Measurements from ENCODE around the gene CCR7.

CCR7 gene

GRCh38 chr17:40532520-40533253 lies 32.6 kb downstream of the CCR7 start:
- no peak for DNase-seq

DNA sequence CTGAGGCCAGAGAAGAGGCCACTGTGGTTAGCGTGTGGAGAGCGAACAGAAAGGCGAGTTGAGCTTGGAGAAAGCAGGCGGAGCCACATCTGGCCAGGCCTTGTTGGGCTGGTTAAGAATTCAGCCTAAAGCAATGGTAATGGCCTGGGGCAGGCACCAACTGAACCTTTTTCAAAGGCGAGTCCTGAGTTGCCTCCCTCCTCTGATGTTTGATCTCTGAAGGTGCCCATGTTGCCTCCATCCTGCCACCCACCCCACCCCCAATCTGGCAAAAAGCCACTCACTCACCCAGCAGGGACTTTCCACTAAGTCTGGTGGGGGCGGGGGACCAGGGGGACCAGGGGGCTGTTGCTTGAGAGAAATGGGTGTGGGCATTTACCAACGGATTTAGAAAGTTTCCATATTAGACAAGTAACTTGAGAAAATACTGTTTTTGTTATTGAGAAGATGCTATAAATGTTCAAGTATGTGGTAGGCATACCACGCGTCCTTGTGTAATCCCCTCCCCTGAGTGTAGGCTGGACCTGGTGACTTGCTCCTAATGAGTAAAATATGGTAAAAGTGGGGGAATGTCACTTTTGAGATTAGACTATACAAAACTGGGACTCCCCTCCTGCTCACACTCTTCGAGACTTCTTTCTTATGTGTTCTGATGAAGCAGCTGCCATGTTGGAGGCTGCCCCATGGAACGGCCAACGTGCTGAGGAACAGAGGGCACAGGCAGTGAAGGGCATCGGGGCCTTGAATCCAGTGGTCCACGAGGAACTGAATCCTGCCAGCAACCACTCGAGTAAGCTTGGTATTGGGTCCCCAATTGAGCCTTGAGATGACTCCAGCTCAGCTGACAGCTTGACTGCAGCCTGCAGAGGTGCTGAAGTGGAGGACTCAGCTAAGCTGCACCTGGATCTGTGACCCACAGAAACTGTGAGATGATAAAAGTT lies 34.0 kb downstream of the CCR7 start:
- no peak for DNase-seq

DNA sequence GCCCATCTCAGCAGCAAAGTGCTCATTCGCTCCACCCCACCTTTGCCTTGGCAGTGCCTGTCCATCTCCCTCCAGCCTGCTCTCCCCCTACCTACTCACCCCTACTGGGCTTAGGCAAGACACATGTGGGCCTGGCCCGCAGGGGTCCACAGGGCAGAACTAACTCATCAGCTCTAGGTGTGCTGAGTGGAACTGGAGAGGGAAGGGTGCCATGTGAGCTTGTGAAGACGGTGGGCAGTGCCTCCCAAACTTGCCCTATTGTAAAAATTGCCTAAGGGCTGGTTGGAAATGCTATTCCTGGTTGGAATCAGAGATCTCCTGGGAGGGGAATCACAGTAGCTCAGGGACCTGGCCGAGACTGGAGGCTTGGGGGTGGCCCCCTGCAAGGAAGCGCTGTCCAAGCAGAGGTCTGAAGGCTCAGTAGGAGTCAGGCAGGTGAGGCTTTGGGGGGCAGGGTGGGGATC lies 34.7 kb downstream of the CCR7 start:
- DNase-seq: no peak

DNA sequence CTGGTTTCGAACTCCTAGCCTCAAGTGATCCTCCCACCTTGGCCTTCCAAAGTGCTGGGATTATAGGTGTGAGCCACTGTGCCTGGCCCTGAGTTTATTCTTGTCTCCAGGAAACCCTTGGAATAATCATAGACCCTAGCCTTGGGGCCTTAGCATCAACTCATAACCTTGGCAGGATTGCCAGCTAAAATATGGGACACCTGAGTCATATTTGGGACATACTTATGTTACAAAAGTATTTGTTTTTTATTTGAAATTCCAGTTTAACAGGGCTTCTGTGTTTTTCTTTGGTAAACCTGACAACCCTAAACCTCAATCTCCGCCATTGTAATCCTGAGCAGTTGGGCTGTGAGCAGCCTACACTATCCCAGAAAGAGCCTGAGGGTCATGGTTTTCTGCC lies 35.3 kb downstream of the CCR7 start:
- no peak for DNase-seq

DNA sequence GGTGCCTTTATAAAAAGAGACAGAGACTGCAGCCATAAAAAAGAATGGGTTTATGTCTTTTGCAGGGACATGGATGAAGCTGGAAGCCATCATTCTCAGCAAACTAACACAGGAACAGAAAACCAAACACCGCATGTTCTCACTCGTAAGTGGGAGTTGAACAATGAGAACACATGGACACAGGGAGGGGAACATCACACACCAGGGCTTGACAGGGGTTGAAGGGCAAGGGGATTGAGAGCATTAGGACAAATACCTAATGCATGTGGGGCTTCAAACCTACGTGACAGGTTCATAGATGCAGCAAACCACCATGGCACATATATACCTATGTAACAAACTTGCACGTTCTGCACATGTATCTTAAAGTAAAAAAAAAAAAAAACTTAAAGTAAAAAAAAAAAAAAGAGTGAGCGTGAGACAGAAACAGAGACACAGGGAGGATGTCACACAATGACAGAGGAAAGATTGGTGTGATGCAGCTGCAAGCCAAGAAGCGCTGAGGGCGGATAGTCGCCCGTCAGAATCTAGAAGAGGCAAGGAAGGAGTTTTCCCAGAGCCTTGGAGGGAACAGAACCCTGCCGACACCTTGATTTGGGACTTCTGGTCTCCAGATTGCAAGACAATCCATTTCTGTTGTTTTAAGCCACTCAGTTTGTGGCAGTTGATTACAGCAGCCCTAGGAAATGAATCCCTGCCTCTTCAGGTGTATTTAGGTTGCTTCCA lies 36.4 kb downstream of the CCR7 start:
- DNase-seq: no peak

DNA sequence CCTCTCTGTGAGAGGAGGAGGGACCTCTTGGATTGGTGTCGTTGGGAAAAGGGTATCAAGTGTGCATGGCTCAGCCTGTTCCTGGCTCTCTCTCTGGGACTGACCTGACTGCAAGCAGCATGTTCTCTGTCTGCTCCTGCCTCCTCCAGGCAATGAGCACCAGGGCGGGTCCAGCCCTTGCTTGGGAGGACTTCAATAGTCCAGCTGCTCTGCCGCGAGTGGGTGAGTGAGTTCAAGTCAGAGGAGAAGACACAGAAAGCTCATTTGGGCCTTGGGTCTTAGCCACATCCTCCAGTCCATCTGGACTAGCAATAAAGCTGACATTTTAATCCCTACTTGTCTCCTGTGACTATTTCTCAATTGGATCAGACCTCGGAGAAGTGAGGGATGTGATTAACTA lies 38.6 kb downstream of the CCR7 start:
- DNase-seq: no peak

DNA sequence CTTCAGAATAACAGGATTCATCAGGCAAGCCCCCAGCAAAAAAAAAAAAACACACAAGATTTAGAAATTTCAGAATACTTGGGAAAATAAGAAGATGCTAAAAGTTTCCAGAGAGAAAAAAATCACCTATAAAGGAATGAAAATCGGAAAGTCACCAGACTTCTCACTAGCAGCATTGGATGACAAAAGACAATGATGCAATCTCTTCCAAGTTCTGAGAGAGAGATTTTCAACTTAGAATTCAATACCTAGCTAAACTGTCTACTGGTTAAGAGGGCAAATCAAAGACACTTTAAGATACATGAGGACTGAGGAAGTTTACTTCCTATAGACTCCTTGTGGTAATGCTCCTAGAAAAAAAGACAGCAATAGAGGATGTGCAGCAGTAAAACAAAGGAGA lies 40.0 kb downstream of the CCR7 start:
- no peak for DNase-seq

DNA sequence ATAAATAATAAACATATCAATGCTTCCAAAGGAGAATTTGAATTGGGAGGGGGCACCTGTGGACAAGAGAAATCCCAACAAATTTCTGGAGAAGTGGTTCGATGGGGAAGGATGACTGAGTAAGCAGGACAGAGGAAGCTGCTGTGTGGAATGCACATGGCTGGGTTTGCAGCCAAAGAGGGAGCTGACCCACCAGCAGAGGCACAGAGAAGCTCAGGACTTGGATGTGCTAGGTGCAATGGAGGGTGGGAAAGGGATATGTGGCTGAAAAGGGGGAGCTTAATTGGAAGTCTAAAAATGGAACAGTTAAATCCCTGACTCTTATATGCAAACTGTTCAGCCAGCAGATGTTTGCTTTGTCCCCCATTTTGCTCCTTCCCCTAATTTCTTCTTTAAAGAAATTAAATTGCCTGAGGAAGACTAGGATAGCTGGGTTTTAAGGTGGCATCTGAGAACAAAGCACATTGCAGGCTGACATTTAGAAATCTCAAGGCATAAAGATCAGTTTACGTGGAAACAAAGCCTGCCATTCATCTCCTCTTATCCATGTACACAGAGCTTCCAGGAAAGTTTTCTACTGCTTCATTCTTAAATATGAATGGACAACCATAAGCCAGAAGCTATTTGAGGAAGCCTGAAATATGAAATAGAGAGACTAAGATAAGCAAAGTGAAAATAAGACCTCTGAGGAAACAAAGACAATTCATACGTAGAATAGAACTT lies 40.9 kb downstream of the CCR7 start:
- DNase-seq: no peak

DNA sequence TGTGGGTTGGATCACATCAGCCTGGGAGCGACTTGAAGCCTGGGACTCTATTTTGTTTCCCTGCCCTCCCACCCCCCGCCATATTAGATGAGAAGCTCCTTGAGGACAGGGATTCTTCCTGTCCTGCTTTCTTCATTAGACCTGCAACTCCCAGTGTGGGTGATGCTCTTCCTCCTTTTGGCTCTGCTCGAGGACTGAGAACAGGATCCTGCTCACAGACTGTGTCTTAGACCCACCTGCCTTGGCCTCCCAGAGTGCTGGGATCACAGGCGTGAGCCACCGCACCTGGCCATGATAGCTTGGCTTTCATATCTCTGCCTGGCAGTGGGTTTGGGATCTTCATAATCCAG lies 42.3 kb downstream of the CCR7 start:
- no peak for DNase-seq

DNA sequence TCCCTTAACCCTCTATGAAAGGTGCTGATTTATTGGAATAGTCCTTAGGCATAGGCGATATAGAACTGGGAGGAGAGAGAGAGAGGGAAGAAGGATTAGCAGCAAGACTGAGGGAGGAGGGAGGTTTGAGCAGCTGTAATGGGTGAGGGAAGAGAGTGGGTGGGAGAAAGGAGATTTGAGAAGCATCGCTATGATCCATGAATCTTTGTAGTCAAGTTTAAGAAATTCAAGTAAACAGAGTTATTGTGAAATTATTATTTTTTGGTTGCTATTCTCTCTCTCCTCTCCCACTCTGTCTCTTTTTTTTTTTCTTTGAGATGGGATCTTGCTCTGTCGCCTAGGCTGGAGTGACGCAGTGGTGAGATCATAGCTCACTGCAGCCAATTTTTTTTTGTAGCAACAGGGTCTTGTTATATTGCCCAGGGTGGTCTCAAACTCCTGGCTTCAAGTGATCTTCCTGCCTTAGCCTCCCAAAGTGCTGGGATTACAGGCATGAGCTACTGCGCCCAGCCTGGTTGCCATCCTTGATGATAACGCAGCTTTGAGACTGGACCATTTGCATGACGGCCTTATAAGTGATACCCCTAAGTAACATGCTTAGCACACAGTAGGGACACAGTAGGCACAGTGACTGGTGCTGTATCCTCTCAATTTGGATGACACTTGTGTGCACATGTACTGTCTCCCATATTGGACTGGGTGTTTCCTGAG lies 42.9 kb downstream of the CCR7 start:
- DNase-seq: no peak

DNA sequence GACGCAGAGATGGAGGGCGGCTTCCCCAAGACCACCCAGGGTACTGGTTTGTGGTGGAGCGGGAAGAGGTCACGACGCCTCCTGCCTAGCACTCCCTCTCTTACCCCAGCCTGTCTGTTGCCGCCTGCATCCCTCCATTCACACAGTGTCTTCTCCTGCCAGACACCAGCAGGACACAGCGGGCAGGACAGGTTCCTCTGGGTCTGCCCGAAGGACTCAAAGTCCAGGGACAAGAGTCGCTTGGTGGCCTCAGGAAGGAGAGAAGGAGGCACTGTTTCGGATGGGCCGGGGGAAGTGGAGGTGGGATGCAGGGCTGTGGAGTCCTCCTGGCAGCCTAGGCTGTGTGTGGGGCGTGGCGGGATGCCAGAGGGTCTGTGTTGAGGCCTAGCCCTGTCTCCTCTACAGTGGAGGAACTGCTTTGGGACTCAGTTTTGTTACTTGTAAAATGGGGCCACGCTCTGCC lies 44.2 kb downstream of the CCR7 start:
- no peak for DNase-seq

DNA sequence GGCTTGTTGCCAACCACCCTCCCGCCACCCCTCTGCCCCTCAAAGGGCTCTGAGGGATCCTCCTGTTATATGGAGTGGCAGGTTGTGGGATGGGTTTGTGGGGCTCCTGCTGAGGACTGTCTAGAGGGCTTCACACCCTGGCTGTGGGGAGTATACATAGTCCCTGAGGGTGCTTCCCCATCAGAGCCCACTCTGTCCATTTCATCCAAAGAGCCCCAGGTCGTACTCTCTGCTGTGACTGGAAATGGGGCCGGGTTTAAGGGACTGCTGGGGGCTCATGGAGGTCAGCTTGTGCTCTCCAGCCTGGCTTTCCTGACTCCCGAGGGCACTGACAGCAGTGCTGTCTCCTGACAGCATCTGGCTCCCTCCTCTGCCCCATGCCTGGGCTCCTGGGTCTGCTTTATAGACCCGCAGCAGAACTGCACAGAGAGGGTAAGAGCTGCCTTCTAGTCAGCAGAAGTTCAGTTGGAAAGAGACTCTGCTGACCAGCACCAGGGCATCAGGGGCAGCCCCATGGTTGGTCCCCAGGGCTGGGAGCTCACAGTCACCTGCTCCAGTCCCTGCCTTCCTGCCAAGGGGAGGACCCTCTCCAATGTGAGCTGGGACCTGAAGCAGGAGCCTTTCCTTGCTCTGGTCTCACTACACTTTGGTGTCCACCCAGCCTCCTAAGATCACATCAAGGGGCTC lies 46.0 kb downstream of the CCR7 start:
- DNase-seq: no peak

DNA sequence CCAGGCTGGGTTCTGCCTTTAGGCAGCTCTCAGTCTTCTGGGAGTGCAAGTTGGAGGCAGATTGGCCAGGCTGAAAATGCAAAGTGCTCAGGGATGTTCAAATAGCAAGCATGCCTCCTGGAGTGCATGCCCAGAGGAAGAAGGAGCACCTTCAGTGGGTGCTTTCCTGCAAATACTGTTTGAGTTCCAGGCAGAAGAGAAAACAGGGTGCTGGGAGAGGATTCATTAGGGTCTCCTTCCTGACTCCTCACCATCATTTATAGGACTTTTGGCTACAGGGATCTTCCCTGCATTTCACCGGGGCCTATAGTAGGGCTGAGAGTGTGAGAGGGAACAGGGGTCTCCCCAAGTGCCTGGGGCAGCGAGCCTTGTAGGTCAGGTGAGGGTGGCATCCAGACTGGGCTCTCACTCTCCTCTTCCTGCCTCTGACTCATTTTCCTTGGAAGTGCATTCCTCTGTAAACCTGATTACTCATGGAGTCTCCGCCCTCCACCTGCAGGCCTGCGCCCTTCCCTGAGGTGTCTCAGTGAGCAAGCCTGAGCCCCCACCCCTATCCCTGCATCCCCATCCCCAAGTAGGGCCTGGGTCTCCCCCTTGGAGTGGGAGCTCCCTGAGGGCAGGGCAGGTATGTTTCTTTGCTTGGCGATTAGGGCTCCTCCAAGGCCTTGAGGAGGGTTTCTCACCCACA lies 46.7 kb downstream of the CCR7 start:
- no peak for DNase-seq

- no peak for DNase-seq
Observed at GRCh38 chr17:40517981-40518380, 47.3 kb downstream of the CCR7 start.

- no peak for DNase-seq
Observed at GRCh38 chr17:40517286-40517662, 48.0 kb downstream of the CCR7 start.

DNA sequence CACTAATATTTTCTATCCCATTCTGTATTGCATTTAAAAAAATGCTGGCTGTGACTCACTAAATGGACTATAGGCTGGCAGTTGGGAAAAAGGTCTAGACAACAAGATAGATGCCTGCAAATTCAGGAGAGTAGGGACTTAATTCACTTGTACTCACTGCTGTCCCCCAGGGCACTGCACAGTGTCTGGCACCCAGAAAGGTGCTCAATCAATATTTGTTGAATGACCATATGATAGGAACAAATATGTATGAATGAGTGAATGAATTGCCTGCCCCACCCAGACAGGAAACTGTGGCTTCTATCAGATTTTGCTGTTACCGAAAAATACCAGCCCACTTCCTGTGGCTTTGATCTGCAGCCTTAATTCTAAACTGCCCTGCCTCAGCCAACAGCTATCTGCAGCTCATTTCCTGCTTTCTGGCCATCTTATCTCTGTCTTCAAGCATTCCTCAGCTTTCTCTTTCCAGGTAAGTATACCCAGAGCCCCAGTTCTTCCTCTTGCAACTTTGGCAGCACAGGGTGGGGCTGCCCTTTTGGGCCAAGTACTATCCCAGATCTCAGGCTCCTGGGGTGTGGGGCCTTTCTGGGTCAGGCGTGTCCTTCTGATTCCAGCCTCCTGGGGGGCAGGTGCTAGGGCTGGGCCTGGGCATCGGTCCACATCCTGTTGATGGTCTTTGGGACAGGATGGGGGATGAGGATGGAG lies 48.5 kb downstream of the CCR7 start:
- no peak for DNase-seq

DNA sequence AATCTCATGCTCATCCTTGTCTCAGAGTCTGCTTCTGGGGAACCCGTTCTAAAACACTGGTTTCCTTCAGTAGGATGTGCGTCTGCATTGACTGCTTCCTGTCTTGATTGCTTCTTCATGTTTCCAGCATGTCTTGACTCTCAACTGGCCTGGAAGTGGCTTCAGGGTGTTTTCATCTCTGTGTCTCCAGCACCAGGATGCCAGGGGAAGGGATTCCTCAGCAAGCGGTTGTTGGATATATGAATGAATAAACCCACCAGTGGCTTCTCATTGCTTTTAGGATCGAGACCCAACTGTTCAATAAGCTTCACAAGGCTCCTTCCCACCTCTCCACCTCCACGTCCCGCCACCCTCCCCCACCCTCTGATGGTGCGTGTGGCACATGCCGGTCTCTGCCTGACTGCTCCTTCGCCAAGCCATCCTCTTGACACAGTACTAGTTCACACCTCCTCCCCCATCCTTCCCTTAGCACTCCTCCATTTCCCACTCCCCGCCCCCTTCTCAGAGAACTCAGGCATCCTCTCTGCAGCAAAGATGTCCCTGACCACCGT lies 49.7 kb downstream of the CCR7 start:
- no peak for DNase-seq

DNA sequence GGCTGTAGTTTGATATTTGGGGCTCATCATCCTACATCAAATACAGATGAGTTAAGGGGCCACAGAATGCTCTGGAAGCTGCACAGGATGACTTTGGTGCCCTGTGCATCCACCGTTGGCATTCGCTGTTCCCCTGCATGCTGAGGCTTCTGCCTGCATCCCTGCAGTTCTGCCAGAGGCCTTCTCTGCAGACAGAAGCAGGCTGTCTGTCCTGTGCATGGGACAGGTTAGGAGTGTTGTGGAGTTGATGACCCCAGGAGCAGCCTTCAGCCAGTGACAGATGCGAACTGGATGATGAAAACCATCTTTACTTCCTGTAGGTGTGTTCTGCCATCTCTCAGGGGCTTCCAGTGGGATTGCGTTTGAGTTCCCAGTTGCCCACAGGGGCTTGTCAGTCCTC lies 50.3 kb downstream of the CCR7 start:
- no peak for DNase-seq

- no peak for DNase-seq
Observed at GRCh38 chr17:40514013-40514875, 51.0 kb downstream of the CCR7 start.
